HG02884 (cell line): Measurements from ENCODE around the gene WFS1.

ENCODE experiments used
- ATAC-seq: cut with Tn5 transposase; IDR thresholded peaks from one replicate; pipeline ENCODE4 v1.9.1; 2021; ENCODE audit warnings: mild to moderate bottlenecking, moderate library complexity; ENCODE audit not compliant: unreplicated experiment

Gene WFS1

GRCh38 chr4:6269616-6270511 is at the start of gene WFS1:
Gene WFS1 (plus strand): TSS chr4:6269850. CDS start chr4:6277456, 7,606 bp downstream.
- peak; percentile 100 for ATAC-seq

- ATAC-seq, result no peak
Observed at GRCh38 chr4:6221301-6221850, 48.3 kb upstream of the WFS1 start.

- no peak for ATAC-seq
Observed at GRCh38 chr4:6221851-6222760, 47.5 kb upstream of the WFS1 start.

- no peak for ATAC-seq
Observed at GRCh38 chr4:6222761-6223292, 46.8 kb upstream of the WFS1 start.

GRCh38 chr4:6224735-6225134 is 44.9 kb upstream of the WFS1 start:
- ATAC-seq, result no peak

GRCh38 chr4:6225469-6225868 is 44.2 kb upstream of the WFS1 start:
- no peak for ATAC-seq

- no peak for ATAC-seq
Observed at GRCh38 chr4:6226506-6226905, 43.1 kb upstream of the WFS1 start.

- no peak for ATAC-seq
Observed at GRCh38 chr4:6227412-6228157, 42.1 kb upstream of the WFS1 start.

GRCh38 chr4:6228158-6229067 is 41.2 kb upstream of the WFS1 start:
- no peak for ATAC-seq

- no peak for ATAC-seq
Observed at GRCh38 chr4:6229095-6229494, 40.6 kb upstream of the WFS1 start.

GRCh38 chr4:6229671-6230501 is 39.8 kb upstream of the WFS1 start:
- no peak for ATAC-seq

- no peak for ATAC-seq
Observed at GRCh38 chr4:6230502-6230785, 39.2 kb upstream of the WFS1 start.

GRCh38 chr4:6230827-6231662 is 38.6 kb upstream of the WFS1 start:
- ATAC-seq, result no peak

- no peak for ATAC-seq
Observed at GRCh38 chr4:6231663-6232165, 37.9 kb upstream of the WFS1 start.

GRCh38 chr4:6232836-6233785 is 36.5 kb upstream of the WFS1 start:
- ATAC-seq, result no peak

GRCh38 chr4:6233929-6234328 is 35.7 kb upstream of the WFS1 start:
- ATAC-seq, result no peak

- ATAC-seq, result no peak
Observed at GRCh38 chr4:6235012-6235411, 34.6 kb upstream of the WFS1 start.
